H1 (cell line): ENCODE results near the gene WDFY4. TPM values are rescaled to one million over a fixed set of nuclear protein-coding genes. Genes with fewer than 3 reads are reported as not detected.

Experiments
- CTCF ChIA-PET: fragments of 300-600 bp; sonication (Branson Sonifier 250); formaldehyde crosslinking; loops from one replicate; lab custom pipeline; 2021; ENCODE audit not compliant: partially characterized antibody; lab: Charles Lee
- POLR2A ChIA-PET: fragments of 300-600 bp; sonication (Branson Sonifier 250); formaldehyde crosslinking; loops from one replicate; lab custom pipeline; 2021; ENCODE audit warnings: inconsistent platforms; ENCODE audit not compliant: partially characterized antibody; lab: Charles Lee
- DNase-seq, 2 experiments: peaks; one replicate each; pipeline versions ENCODE4 v3.0.0 to v3.0.0-alpha.2; 2010 to 2022; ENCODE audit warnings: low spot score in 2 of 2, low read depth in 1 of 2, mixed read lengths in 1 of 2
- FAIRE-seq: peaks from 2 replicates; lab custom pipeline; 2011; peaks lifted over from hg19 to GRCh38; lab: Jason Lieb, UNC
- H2AFZ ChIP-seq: 2 replicates; pipeline ENCODE4 v1.8.1; 2012; ENCODE audit warnings: low read length, inconsistent platforms
- H2AK5ac ChIP-seq: 2 replicates; pipeline ENCODE4 v1.6.1; 2013; ENCODE audit warnings: low read depth, low read length
- H2BK120ac ChIP-seq: replicated peaks from 2 replicates; pipeline ENCODE3; 2013; ENCODE audit warnings: low read depth, low read length, inconsistent platforms
- H2BK12ac ChIP-seq: 2 replicates; pipeline ENCODE4 v1.6.1; 2013; ENCODE audit warnings: low read depth, low read length
- H2BK15ac ChIP-seq: 2 replicates; pipeline ENCODE4 v1.6.1; 2013; ENCODE audit warnings: low read length
- H2BK20ac ChIP-seq: 2 replicates; pipeline ENCODE4 v1.6.1; 2013; ENCODE audit warnings: low read length
- H2BK5ac ChIP-seq: 2 replicates; pipeline ENCODE4 v1.6.1; 2013; ENCODE audit warnings: low read depth, low read length
- H3K14ac ChIP-seq: 2 replicates; pipeline ENCODE4 v1.6.1; 2013; ENCODE audit warnings: inconsistent platforms; ENCODE audit not compliant: insufficient read length
- H3K18ac ChIP-seq: 2 replicates; pipeline ENCODE4 v1.6.1; 2013; ENCODE audit warnings: low read length; ENCODE audit errors: extremely low read depth
- H3K23ac ChIP-seq: 2 replicates; pipeline ENCODE4 v1.6.1; 2013; ENCODE audit warnings: inconsistent platforms; ENCODE audit not compliant: insufficient read length
- H3K23me2 ChIP-seq: 2 replicates; pipeline ENCODE4 v1.6.1; 2013; ENCODE audit warnings: low read depth, low read length
- H3K27ac ChIP-seq: 2 replicates; pipeline ENCODE4 v1.6.1; 2011; ENCODE audit warnings: low read depth, low read length, inconsistent platforms
- H3K27me3 ChIP-seq, 4 experiments: replicated peaks in 1 of 4; 1 replicate in 1 of 4; 2 replicates in 3 of 4; pipeline versions ENCODE4 v1.6.1 to v1.8.1; 2011 to 2013; ENCODE audit warnings: low read length in 3 of 4, mild to moderate bottlenecking in 3 of 4, inconsistent platforms in 2 of 4, mixed read lengths in 2 of 4, moderate library complexity in 1 of 4; ENCODE audit not compliant: control insufficient read depth in 3 of 4, insufficient read depth in 3 of 4; ENCODE audit errors: extremely low read depth in 1 of 4
- H3K36me3 ChIP-seq, 4 experiments: 2 replicates each; pipeline versions ENCODE4 v1.6.1 to v1.8.1; 2011 to 2013; ENCODE audit warnings: mild to moderate bottlenecking in 4 of 4, low read length in 3 of 4, moderate library complexity in 2 of 4, control low read depth in 1 of 4, inconsistent platforms in 1 of 4; ENCODE audit not compliant: insufficient read depth in 4 of 4, control insufficient read depth in 2 of 4
- H3K4ac ChIP-seq: replicated peaks from 2 replicates; pipeline ENCODE3; 2013; ENCODE audit warnings: low read length, low read depth, mixed read lengths, inconsistent platforms; ENCODE audit not compliant: insufficient read length
- H3K4me1 ChIP-seq, 4 experiments: replicated peaks in 1 of 4; 1 replicate in 1 of 4; 2 replicates in 3 of 4; pipeline versions ENCODE4 v1.6.1 to v1.8.1; 2011 to 2013; ENCODE audit warnings: low read length in 3 of 4, inconsistent platforms in 2 of 4, mixed read lengths in 1 of 4; ENCODE audit not compliant: insufficient read depth in 4 of 4, control insufficient read depth in 3 of 4
- H3K4me2 ChIP-seq, 2 experiments: 2 replicates each; pipeline versions ENCODE4 v1.6.1 to v1.8.1; 2011 to 2013; ENCODE audit warnings: low read depth in 2 of 2, low read length in 2 of 2, control low read depth in 1 of 2, inconsistent platforms in 1 of 2, mild to moderate bottlenecking in 1 of 2; ENCODE audit not compliant: insufficient read depth in 1 of 2
- H3K4me3 ChIP-seq, 4 experiments: fragments of 200-600, 300-600 bp in 1 of 4; sonication (generic), shearing (Covaris generic), sonication (Bioruptor Twin) in 1 of 4; 2 replicates each; pipeline versions ENCODE4 v1.5.1 to v1.8.1; 2011 to 2016; ENCODE audit warnings: low read length in 4 of 4, low read depth in 3 of 4, control low read depth in 2 of 4, inconsistent platforms in 2 of 4, mild to moderate bottlenecking in 2 of 4, mixed read lengths in 1 of 4, moderate library complexity in 1 of 4; ENCODE audit not compliant: insufficient read depth in 2 of 4; ENCODE audit errors: extremely low read depth in 1 of 4
- H3K56ac ChIP-seq: replicated peaks from 2 replicates; pipeline ENCODE3; 2013; ENCODE audit warnings: low read depth, mild to moderate bottlenecking, mixed read lengths, low read length, inconsistent platforms; ENCODE audit not compliant: insufficient read length
- H3K79me1 ChIP-seq: 2 replicates; pipeline ENCODE4 v1.6.1; 2013; ENCODE audit warnings: low read depth, low read length, control low read depth
- H3K79me2 ChIP-seq, 2 experiments: 2 replicates each; pipeline versions ENCODE4 v1.6.1 to v1.8.1; 2012 to 2013; ENCODE audit warnings: low read length in 2 of 2, mild to moderate bottlenecking in 2 of 2, inconsistent platforms in 1 of 2; ENCODE audit not compliant: insufficient read depth in 2 of 2, control insufficient read depth in 1 of 2
- H3K9ac ChIP-seq, 4 experiments: replicated peaks in 1 of 4; 1 replicate in 1 of 4; 2 replicates in 3 of 4; pipeline versions ENCODE4 v1.6.1 to v1.8.1; 2011 to 2013; ENCODE audit warnings: low read depth in 3 of 4, low read length in 3 of 4, control low read depth in 2 of 4, mild to moderate bottlenecking in 2 of 4, moderate library complexity in 2 of 4, inconsistent platforms in 1 of 4; ENCODE audit errors: extremely low read depth in 1 of 4
- H3K9me3 ChIP-seq, 2 experiments: 2 replicates each; pipeline versions ENCODE4 v1.6.1 to v1.8.1; 2012 to 2013; ENCODE audit warnings: mild to moderate bottlenecking in 2 of 2, moderate library complexity in 2 of 2, control low read depth in 1 of 2, inconsistent platforms in 1 of 2, low read depth in 1 of 2, low read length in 1 of 2, mixed read lengths in 1 of 2; ENCODE audit not compliant: insufficient read depth in 2 of 2
- H4K20me1 ChIP-seq, 2 experiments: replicated peaks in 1 of 2; 2 replicates each; pipeline versions ENCODE3 to v1.8.1; 2011 to 2013; ENCODE audit warnings: inconsistent platforms in 2 of 2, low read length in 2 of 2, mild to moderate bottlenecking in 1 of 2; ENCODE audit not compliant: insufficient read depth in 2 of 2, control insufficient read depth in 1 of 2
- H4K5ac ChIP-seq: 2 replicates; pipeline ENCODE4 v1.6.1; 2013; ENCODE audit warnings: low read length, low read depth, mixed read lengths, inconsistent platforms; ENCODE audit not compliant: insufficient read length
- H4K8ac ChIP-seq: 2 replicates; pipeline ENCODE4 v1.8.0; 2013; ENCODE audit warnings: mild to moderate bottlenecking, moderate library complexity, low read length, inconsistent platforms; ENCODE audit not compliant: insufficient read depth; ENCODE audit errors: extremely low read depth
- H4K91ac ChIP-seq: replicated peaks from 2 replicates; pipeline ENCODE3; 2013; ENCODE audit warnings: low read length, mixed read lengths, inconsistent platforms; ENCODE audit not compliant: insufficient read length
- ATF2 ChIP-seq: IDR thresholded peaks from 2 replicates; pipeline ENCODE4 v1.6.1; 2012; ENCODE audit warnings: low read length, inconsistent platforms
- BACH1 ChIP-seq: IDR thresholded peaks from 2 replicates; pipeline ENCODE4 v1.6.1; 2012; ENCODE audit warnings: low read length, improper control_type of control experiment
- CHD1 ChIP-seq: IDR thresholded peaks from 2 replicates; pipeline ENCODE4 v1.6.1; 2012; ENCODE audit warnings: low read depth, low read length, improper control_type of control experiment
- CREB1 ChIP-seq: IDR thresholded peaks from 2 replicates; pipeline ENCODE4 v1.6.1; 2012; ENCODE audit warnings: inconsistent platforms
- JUN ChIP-seq: IDR thresholded peaks from 2 replicates; pipeline ENCODE4 v1.6.1; 2011; ENCODE audit warnings: low read depth, mild to moderate bottlenecking, improper control_type of control experiment, low read length
- KDM1A ChIP-seq: fragments of 200-600, 300-600 bp; sonication (generic); IDR thresholded peaks from 2 replicates; pipeline ENCODE4 v1.7.1; 2016; ENCODE audit warnings: mild to moderate bottlenecking, low read length, borderline replicate concordance
- MAFK ChIP-seq: IDR thresholded peaks from 2 replicates; pipeline ENCODE4 v1.6.1; 2012; ENCODE audit warnings: low read depth, mild to moderate bottlenecking, improper control_type of control experiment, low read length
- RFX5 ChIP-seq: IDR thresholded peaks from 2 replicates; pipeline ENCODE4 v1.6.1; 2011; ENCODE audit warnings: low read depth, low read length, improper control_type of control experiment, borderline replicate concordance
- SUZ12 ChIP-seq: fragments of 200-600 bp; sonication (generic); IDR thresholded peaks from 2 replicates; pipeline ENCODE4 v1.6.1; 2012; ENCODE audit warnings: mild to moderate bottlenecking, inconsistent platforms, low read length, moderate library complexity, mixed read lengths
- TBP ChIP-seq: IDR thresholded peaks from 2 replicates; pipeline ENCODE4 v1.6.1; 2011; ENCODE audit warnings: low read depth, low read length, improper control_type of control experiment
- WGBS, 2 experiments: shearing (Covaris generic) in 1 of 2; methylation state at CpG; one replicate each; pipeline versions ENCODE4 v1.1.6 to v1.1.7; 2013 to 2015; ENCODE audit warnings: low lambda C conversion rate in 2 of 2, mixed read lengths in 2 of 2, inconsistent platforms in 1 of 2, low coverage in 1 of 2, missing lambda C conversion rate in 1 of 2; ENCODE audit not compliant: insufficient replicate concordance in 2 of 2, insufficient coverage in 1 of 2, insufficient read length in 1 of 2; ENCODE audit errors: extremely low coverage in 1 of 2, missing lambda C conversion rate in 1 of 2; 5-methylcytosine and 5-hydroxymethylcytosine counted together
- polyA plus RNA-seq, 7 experiments: library from polyadenylated mRNA; depleted of rRNA in 3 of 7; stranded (reverse) in 5 of 7; unstranded in 2 of 7; fragments of >200 nt in 5 of 7; fragments of 200-250 nt in 2 of 7; gene quantifications; 1 replicate in 5 of 7; 2 replicates in 1 of 7; 4 replicates in 1 of 7; pipeline versions ENCODE4 v1.2.1 to v1.2.3, GENCODE V29; 2011 to 2013; ENCODE audit warnings: missing spikeins in 2 of 7, mixed read lengths in 2 of 7
- total RNA-seq: library from RNA; stranded (reverse); fragmentation: NEBNext Ultra II Directional; extraction: Animal tissue kit (Norgen Biotek cat#: 25700); gene quantifications from 2 replicates; pipeline ENCODE4 v1.2.1, GENCODE V29; 2021

The WDFY4 gene
- total and polyA plus RNA-seq, 2 of the 8 experiments (the other 6 are each of a cell fraction or from before 2014, with no cell fraction given) = not detected

- ChIA-PET POLR2A (no interaction called here), CTCF (interaction anchor here (0.7 to 1.6 kb wide), 6 partner anchors 40 to 327 kb away, joined by 3 to 6 read pairs (median 3); no protein-coding TSS in a partner anchor)
- Histone ChIP-seq H3K9me3 (no peaks in the 10 kb centered on the region), H3K4me2 (no peak overlapping the region), H4K91ac (no peak overlapping the region), H4K20me1 (peaks cover 0 to 4% of the 10 kb centered on the region in 2 experiments), H2BK120ac (no peak overlapping the region), H2BK5ac (no peak overlapping the region), H3K23ac (no peak overlapping the region), H3K23me2 (peaks cover 9% of the 10 kb centered on the region; the same call in 1 of the 2 replicates), H2BK15ac (no peak overlapping the region), H3K4me3 (no peak overlapping the region), H3K27me3 (peaks cover 0 to 4% (median 2%) of the 10 kb centered on the region in 4 experiments; a peak in 2 of 7 replicates), H2BK12ac (no peak overlapping the region), H3K4ac (no peak overlapping the region), H2BK20ac (no peak overlapping the region), H3K27ac (no peak overlapping the region), H3K79me1 (no peaks in the 10 kb centered on the region), H4K5ac (no peak overlapping the region), H3K4me1 (peaks cover 0 to 9% (median 3%) of the 10 kb centered on the region in 4 experiments; a peak in 3 of 7 replicates), H2AFZ (no peak overlapping the region), H2AK5ac (no peak overlapping the region), H4K8ac (no peak overlapping the region), H3K18ac (no peak overlapping the region), H3K36me3 (no peaks in the 10 kb centered on the region), H3K56ac (no peak overlapping the region), H3K79me2 (no peaks in the 10 kb centered on the region), H3K9ac (no peak overlapping the region), H3K14ac (no peak overlapping the region)
- FAIRE-seq = no peak
- TF ChIP-seq SUZ12 (no peak), JUN (no peak), CHD1 (no peak), KDM1A (no peak), TBP (no peak), ATF2 (no peak), CREB1 (no peak), RFX5 (no peak), BACH1 (no peak), MAFK (no peak)
- no peak for DNase-seq
- 83% methylated on average over 7 of the region's 7 CpGs; no CpG with 5 or more reads in 1 of the 2 experiments for WGBS, 2 experiments
Observed at GRCh38 chr10:48804740-48805182, 120.1 kb downstream of the WDFY4 start.
